HepG2 (cell line): ENCODE measurements around the gene RMI2. TPM values are rescaled to one million over a fixed set of nuclear protein-coding genes. Genes with fewer than 3 reads are reported as not detected.

Experiments
- ATAC-seq: fragments of 200-7000 bp; cut with Tn5 transposase; 3 replicates; pipeline ENCODE4 v1.9.1; 2020; ENCODE audit warnings: mild to moderate bottlenecking, moderate library complexity
- BruUV-seq: library from RNA; stranded (reverse); fragments of 400-500 nt; replicated peaks from 2 replicates; lab custom pipeline; 2021; lab: Mats Ljungman, UMichigan
- CTCF ChIA-PET: fragments of 300-600 bp; formaldehyde crosslinking; extraction: SDS; loops from one replicate; lab custom pipeline; 2021; ENCODE audit warnings: low total read pairs, inconsistent platforms, low intra/inter-chr PET ratio; lab: Yijun Ruan, JAX
- POLR2A ChIA-PET: fragments of 350-600 bp; sonication (Branson Sonifier 250); formaldehyde crosslinking; loops from one replicate; lab custom pipeline; 2020; ENCODE audit warnings: antibody characterized with exemption, inconsistent platforms; lab: Yijun Ruan, JAX
- DNase-seq: peaks from one replicate; pipeline ENCODE4 v3.0.0-alpha.2; 2015; ENCODE audit warnings: low spot score
- FAIRE-seq: peaks from 3 replicates; lab custom pipeline; 2011; peaks lifted over from hg19 to GRCh38; lab: Jason Lieb, UNC
- H2AFZ ChIP-seq: one replicate; pipeline ENCODE4 v1.6.1; 2011; ENCODE audit warnings: low read length, inconsistent platforms
- H3K27ac ChIP-seq: fragments of 300-600 bp; 3 replicates; pipeline ENCODE4 v1.8.0; 2011; ENCODE audit warnings: mixed run types, mild to moderate bottlenecking, mixed read lengths, low read length, inconsistent platforms; ENCODE audit not compliant: insufficient read depth; ENCODE audit errors: extremely low read length
- H3K27me3 ChIP-seq, 2 experiments: fragments of 200-600 bp in 1 of 2; 2 replicates in 1 of 2; 3 replicates in 1 of 2; pipeline versions ENCODE4 v1.6.0 to v1.8.0; 2011; ENCODE audit warnings: low read length in 2 of 2, mild to moderate bottlenecking in 2 of 2, moderate library complexity in 2 of 2, inconsistent platforms in 1 of 2; ENCODE audit not compliant: insufficient read depth in 2 of 2, control insufficient read depth in 1 of 2
- H3K36me3 ChIP-seq, 2 experiments: fragments of 200-600 bp in 1 of 2; replicated peaks in 1 of 2; 2 replicates in 1 of 2; 3 replicates in 1 of 2; pipeline versions ENCODE4 v1.5.1 to v1.8.0; 2011; ENCODE audit warnings: low read length in 2 of 2, inconsistent platforms in 1 of 2; ENCODE audit not compliant: insufficient read depth in 2 of 2, control insufficient read depth in 1 of 2
- H3K4me1 ChIP-seq: 2 replicates; pipeline ENCODE4 v1.5.1; 2012; ENCODE audit warnings: low read length, inconsistent platforms; ENCODE audit not compliant: insufficient read depth
- H3K4me2 ChIP-seq: 2 replicates; pipeline ENCODE4 v1.6.0; 2011; ENCODE audit warnings: low read depth, low read length, inconsistent platforms
- H3K4me3 ChIP-seq, 3 experiments: fragments of 200-600 bp in 1 of 3; sonication (generic), shearing (Covaris generic) in 1 of 3; replicated peaks in 1 of 3; 2 replicates each; pipeline ENCODE4 v1.5.1; 2011 to 2016; ENCODE audit warnings: low read length in 3 of 3, inconsistent platforms in 2 of 3, low read depth in 2 of 3, mild to moderate bottlenecking in 2 of 3, control low read depth in 1 of 3, mixed read lengths in 1 of 3; ENCODE audit not compliant: insufficient read depth in 1 of 3
- H3K79me2 ChIP-seq: one replicate; pipeline ENCODE4 v1.6.1; 2011; ENCODE audit warnings: low read length, inconsistent platforms; ENCODE audit not compliant: insufficient read depth
- H3K9ac ChIP-seq: 2 replicates; pipeline ENCODE4 v1.6.0; 2011; ENCODE audit warnings: mild to moderate bottlenecking, low read depth, low read length, inconsistent platforms; ENCODE audit not compliant: insufficient read depth
- H3K9me3 ChIP-seq: 2 replicates; pipeline ENCODE4 v1.5.1; 2012; ENCODE audit warnings: mild to moderate bottlenecking, low read length
- H4K20me1 ChIP-seq: 2 replicates; pipeline ENCODE4 v1.6.0; 2011; ENCODE audit warnings: inconsistent platforms, mild to moderate bottlenecking, low read length, moderate library complexity; ENCODE audit not compliant: insufficient read depth
- CEBPB ChIP-seq: IDR thresholded peaks from 2 replicates; pipeline ENCODE4 v1.6.1; 2011; ENCODE audit warnings: low read depth, low read length, improper control_type of control experiment, borderline replicate concordance
- CHD4 ChIP-seq: fragments of 200-600 bp; sonication (generic); IDR thresholded peaks from 2 replicates; pipeline ENCODE4 v1.7.0; 2017; ENCODE audit warnings: mild to moderate bottlenecking, low read length, borderline replicate concordance
- GLI4 ChIP-seq: sonication (generic); formaldehyde crosslinking; IDR thresholded peaks from 2 replicates; pipeline ENCODE4 v1.5.1; 2020; ENCODE audit warnings: missing genetic modification reagents, mild to moderate bottlenecking, moderate library complexity, borderline replicate concordance
- KDM1A ChIP-seq: IDR thresholded peaks from 2 replicates; pipeline ENCODE4 v1.6.1; 2016; ENCODE audit warnings: missing compliant biosample characterization
- MAFK ChIP-seq, 2 experiments: IDR thresholded peaks in 1 of 2; conservative IDR thresholded peaks in 1 of 2; 2 replicates each; pipeline ENCODE4 v1.6.1; 2011; ENCODE audit warnings: improper control_type of control experiment in 2 of 2, low read length in 2 of 2
- NPAS2 ChIP-seq: sonication (generic); formaldehyde crosslinking; IDR thresholded peaks from 2 replicates; pipeline ENCODE4 v1.8.0; 2022; ENCODE audit warnings: mild to moderate bottlenecking, missing genetic modification reagents, borderline replicate concordance
- NR2F6 ChIP-seq, 2 experiments: IDR thresholded peaks; 2 replicates each; pipeline ENCODE4 v1.6.1; 2016; ENCODE audit warnings: antibody characterized with exemption in 1 of 2, mild to moderate bottlenecking in 1 of 2
- TEAD3 ChIP-seq: optimal IDR thresholded peaks from 2 replicates; pipeline ENCODE3; 2016; ENCODE audit warnings: borderline replicate concordance
- ZFP91 ChIP-seq: sonication (generic); formaldehyde crosslinking; IDR thresholded peaks from 2 replicates; pipeline ENCODE4 v1.9.0; 2022; ENCODE audit warnings: missing genetic modification reagents, mild to moderate bottlenecking, borderline replicate concordance
- ZMYM3 ChIP-seq: sonication (generic); formaldehyde crosslinking; IDR thresholded peaks from 2 replicates; pipeline ENCODE4 v1.5.1; 2020; ENCODE audit warnings: mild to moderate bottlenecking, missing genetic modification reagents
- ZNF121 ChIP-seq: sonication (generic); formaldehyde crosslinking; IDR thresholded peaks from 2 replicates; pipeline ENCODE4 v1.5.0; 2020; ENCODE audit warnings: mild to moderate bottlenecking, missing genetic modification reagents
- ZNF446 ChIP-seq: sonication (generic); formaldehyde crosslinking; IDR thresholded peaks from 2 replicates; pipeline ENCODE4 v1.5.0; 2020; ENCODE audit warnings: mild to moderate bottlenecking, missing genetic modification reagents
- ZNF564 ChIP-seq: sonication (generic); formaldehyde crosslinking; IDR thresholded peaks from 2 replicates; pipeline ENCODE4 v1.8.1; 2023; ENCODE audit warnings: mild to moderate bottlenecking, missing genetic modification reagents
- ZNF589 ChIP-seq: sonication (generic); formaldehyde crosslinking; conservative IDR thresholded peaks from 2 replicates; pipeline ENCODE4 v1.8.0; 2022; ENCODE audit warnings: mild to moderate bottlenecking, moderate library complexity, missing genetic modification reagents
- ZNF629 ChIP-seq: sonication (generic); formaldehyde crosslinking; conservative IDR thresholded peaks from 2 replicates; pipeline ENCODE4 v1.5.0; 2020; ENCODE audit warnings: missing genetic modification reagents
- ZNF652 ChIP-seq: IDR thresholded peaks from 2 replicates; pipeline ENCODE4 v1.6.1; 2016; ENCODE audit warnings: low read depth, borderline replicate concordance
- WGBS: methylation state at CpG from one replicate; pipeline ENCODE4 v1.1.6; 2017; ENCODE audit warnings: low lambda C conversion rate; 5-methylcytosine and 5-hydroxymethylcytosine counted together
- in situ Hi-C: cut with HindIII; loops from 2 replicates; pipeline ENCODE4 v1.10.0; 2017; ENCODE audit warnings: low pct_unique_long_range_greater_than_20kb; ENCODE audit not compliant: extremely low pct_ligation_motif_present
- intact Hi-C: fragments of 100-400 bp; cut with micrococcal nuclease; formaldehyde crosslinking; loops from one replicate; pipeline ENCODE4 v1.10.0; 2022; ENCODE audit not compliant: unreplicated experiment
- polyA plus RNA-seq, 8 experiments: library from polyadenylated mRNA; depleted of rRNA in 3 of 8; stranded (reverse) in 7 of 8; unstranded in 1 of 8; fragments of >200 nt; fragmentation: Illumina TruSeq in 4 of 8; extraction: Trizol in 4 of 8; gene quantifications; 2 replicates each; pipeline versions ENCODE4 v1.2.1 to v1.2.3, GENCODE V29; 2011 to 2016; ENCODE audit warnings: low read depth in 4 of 8, missing spikeins in 1 of 8, mixed read lengths in 1 of 8; ENCODE audit not compliant: insufficient read depth in 1 of 8
- total RNA-seq, 5 experiments: library from RNA; depleted of rRNA; stranded (reverse); fragments of >200 nt; fragmentation: Illumina TruSeq; extraction: Trizol; gene quantifications; 2 replicates each; pipeline ENCODE4 v1.2.3, GENCODE V29; 2016; ENCODE audit warnings: low read depth in 1 of 5

RMI2 gene
- total and polyA plus RNA-seq, 2 of the 13 experiments (the other 11 are each of a cell fraction or from before 2014, with no cell fraction given): 24.5 to 55.7 TPM

- TF ChIP-seq CEBPB (no peak), ZNF121 (CRISPR knock-in tag) (peak; percentile 51; the same call in 1 of the 2 replicates)
- ChIA-PET CTCF (no interaction called here), POLR2A (interaction anchor here (0.9 to 2.2 kb wide), 3 partner anchors 15 to 85 kb away, joined by 3 to 9 read pairs (median 4); partner anchors contain the start of gene SOCS1)
- no peaks in the 10 kb centered on the region for H3K9me3 ChIP-seq
- WGBS: 93% methylated on average over 9 of the region's 9 CpGs
- no peak overlapping the region for H3K4me2 ChIP-seq
- no peak overlapping the region for H2AFZ ChIP-seq
- no peak overlapping the region for H3K27ac ChIP-seq
- FAIRE-seq (no peak), DNase-seq (no peak), ATAC-seq (no peak)
- no peaks in the 10 kb centered on the region for H4K20me1 ChIP-seq
- in situ Hi-C loops (no loop called here), intact Hi-C loops (loop anchor here (5.0 kb wide), 1 partner anchor 1169 kb away; no protein-coding TSS in a partner anchor)
- H3K4me3 ChIP-seq: no peak overlapping the region
- no TSS peak for BruUV-seq
- peaks cover 56% of the 10 kb centered on the region for H3K4me1 ChIP-seq
- H3K27me3 ChIP-seq: no peaks in the 10 kb centered on the region; a peak in 1 of 5 replicates
- H3K79me2 ChIP-seq: peaks cover 18% of the 10 kb centered on the region
- no peaks in the 10 kb centered on the region for H3K36me3 ChIP-seq
- no peak overlapping the region; the same call in 1 of the 2 replicates for H3K9ac ChIP-seq
These were observed 3.9 kb upstream of the RMI2 start for GRCh38 chr16:11341371-11341770.

- H3K36me3 ChIP-seq: no peaks in the 10 kb centered on the region
- no peak for DNase-seq
- ChIA-PET POLR2A (no interaction called here), CTCF (no interaction called here)
- no peak overlapping the region for H3K9ac ChIP-seq
- no peaks in the 10 kb centered on the region; a peak in 1 of 5 replicates for H3K27me3 ChIP-seq
- no peak for FAIRE-seq
- 80% methylated on average over 5 of the region's 5 CpGs for WGBS
- no peak overlapping the region for H2AFZ ChIP-seq
- in situ Hi-C loops: no loop called here
- peaks cover 59% of the 10 kb centered on the region for H3K4me1 ChIP-seq
- no peaks in the 10 kb centered on the region for H3K9me3 ChIP-seq
- no TSS peak for BruUV-seq
- H3K79me2 ChIP-seq: peaks cover 27% of the 10 kb centered on the region
- no peak overlapping the region for H3K4me2 ChIP-seq
- ATAC-seq: no peak
- no peak overlapping the region for H3K27ac ChIP-seq
- no peaks in the 10 kb centered on the region for H4K20me1 ChIP-seq
- H3K4me3 ChIP-seq: no peak overlapping the region
- intact Hi-C loops: loop anchor here (5.0 kb wide), 1 partner anchor 1170 kb away; no protein-coding TSS in a partner anchor
- TF ChIP-seq ZNF652 (CRISPR knock-in tag) (peak; percentile 70), CHD4 (peak; percentile 91), GLI4 (CRISPR knock-in tag) (no peak), TEAD3 (CRISPR knock-in tag) (peak; percentile 38), ZNF629 (CRISPR knock-in tag) (peak; percentile 97), ZNF589 (CRISPR knock-in tag) (no peak), MAFK (conservative IDR thresholded peaks at IDR 0.05 in 1 of 2, IDR thresholded peaks at IDR 0.05 in 1 of 2; ENCODE audit: low read length in 2 of 2) (0 out of 4 replicates have a peak, but pooled peaks of 1 of the 2 experiments have one; percentile 5), NPAS2 (CRISPR knock-in tag) (0 out of 2 replicates have a peak, but pooled peaks have one; percentile 20), ZMYM3 (CRISPR knock-in tag) (peak; percentile 93), ZNF564 (CRISPR knock-in tag) (0 out of 2 replicates have a peak, but pooled peaks have one; percentile 30), KDM1A (peak; percentile 47; the same call in 1 of the 2 replicates), ZFP91 (CRISPR knock-in tag) (0 out of 2 replicates have a peak, but pooled peaks have one; percentile 45), NR2F6 (IDR thresholded peaks at IDR 0.05) (no peak), NR2F6 (CRISPR knock-in tag; IDR thresholded peaks at IDR 0.05) (no peak), ZNF446 (CRISPR knock-in tag) (0 out of 2 replicates have a peak, but pooled peaks have one; percentile 1)
These were observed 3.0 kb upstream of the RMI2 start for GRCh38 chr16:11342021-11342855.
